PC-3 (cell line): ENCODE data around the gene KRT83. TPM values are rescaled to one million over a fixed set of nuclear protein-coding genes. Genes with fewer than 3 reads are reported as not detected.

Source experiments
- ATAC-seq: fragments of 200-7000 bp; cut with Tn5 transposase; 2 replicates; pipeline ENCODE4 v1.9.1; 2020; ENCODE audit warnings: mild to moderate bottlenecking, moderate library complexity
- BruUV-seq: library from RNA; stranded (reverse); fragments of 400-500 nt; replicated peaks from 2 replicates; lab custom pipeline; 2021; lab: Mats Ljungman, UMichigan
- CTCF ChIA-PET: fragments of 300-600 bp; sonication (Branson Sonifier 250); formaldehyde crosslinking; loops from one replicate; lab custom pipeline; 2022; ENCODE audit warnings: antibody characterized with exemption; lab: Charles Lee
- POLR2A ChIA-PET: fragments of 300-600 bp; sonication (Branson Sonifier 250); formaldehyde crosslinking; loops from one replicate; lab custom pipeline; 2022; ENCODE audit warnings: antibody characterized with exemption; ENCODE audit not compliant: unreplicated experiment; lab: Charles Lee
- DNase-seq: peaks from one replicate; pipeline ENCODE4 v3.0.0-alpha.2; 2015
- H2AFZ ChIP-seq: fragments of 300-600 bp; sonication (generic); 2 replicates; pipeline ENCODE4 v1.6.0; 2016; ENCODE audit warnings: antibody characterized with exemption, low read length
- H3F3A ChIP-seq: fragments of 300-600 bp; sonication (generic); one replicate; pipeline ENCODE4 v1.6.0; 2017; ENCODE audit warnings: antibody characterized with exemption, low read length, control low read depth, mild to moderate bottlenecking; ENCODE audit not compliant: unreplicated experiment
- H3K27ac ChIP-seq: fragments of 300-600 bp; sonication (generic); 2 replicates; pipeline ENCODE4 v1.5.1; 2016; ENCODE audit warnings: mild to moderate bottlenecking, low read length
- H3K27me3 ChIP-seq: fragments of 300-600 bp; sonication (generic); 2 replicates; pipeline ENCODE4 v1.6.1; 2016; ENCODE audit warnings: low read length, mixed read lengths
- H3K36me3 ChIP-seq: fragments of 300-600 bp; sonication (generic); 2 replicates; pipeline ENCODE4 v1.6.1; 2016; ENCODE audit warnings: low read depth, mixed run types, low read length, mixed read lengths
- H3K4me1 ChIP-seq: fragments of 300-600 bp; sonication (generic); 2 replicates; pipeline ENCODE4 v1.5.1; 2016; ENCODE audit warnings: low read length; ENCODE audit not compliant: insufficient read depth
- H3K4me2 ChIP-seq: fragments of 300-600 bp; sonication (generic); 2 replicates; pipeline ENCODE4 v1.6.0; 2016; ENCODE audit warnings: low read length
- H3K4me3 ChIP-seq: fragments of 300-600 bp; sonication (generic); 2 replicates; pipeline ENCODE4 v1.5.1; 2016; ENCODE audit warnings: mild to moderate bottlenecking, low read length, mixed read lengths
- H3K79me2 ChIP-seq: fragments of 300-600 bp; sonication (generic); 2 replicates; pipeline ENCODE4 v1.6.1; 2017; ENCODE audit warnings: low read length, mixed read lengths
- H3K9ac ChIP-seq: fragments of 300-600 bp; sonication (generic); 2 replicates; pipeline ENCODE4 v1.6.0; 2016; ENCODE audit warnings: mild to moderate bottlenecking, low read length
- H3K9me2 ChIP-seq: fragments of 300-600 bp; sonication (generic); replicated peaks from 2 replicates; pipeline ENCODE4 v1.6.1; 2016; ENCODE audit warnings: mixed run types, low read length, mixed read lengths
- H3K9me3 ChIP-seq: fragments of 300-600 bp; sonication (generic); 2 replicates; pipeline ENCODE4 v1.6.1; 2016; ENCODE audit warnings: low read length, mixed read lengths
- H4K20me1 ChIP-seq: fragments of 300-600 bp; sonication (generic); 2 replicates; pipeline ENCODE4 v1.6.1; 2016; ENCODE audit warnings: low read length, mixed read lengths
- CTCF ChIP-seq: fragments of 300-600 bp; sonication (generic); conservative IDR thresholded peaks from 2 replicates; pipeline ENCODE4 v1.5.1; 2017; ENCODE audit warnings: antibody characterized with exemption, low read depth, mild to moderate bottlenecking, low read length
- EZH2 ChIP-seq: fragments of 300-600 bp; sonication (generic); IDR thresholded peaks from one replicate; pipeline ENCODE4 v1.6.1; 2017; ENCODE audit warnings: antibody characterized with exemption, mild to moderate bottlenecking, low read length; ENCODE audit not compliant: unreplicated experiment
- EZH2phosphoT487 ChIP-seq: fragments of 300-600 bp; sonication (generic); IDR thresholded peaks from 2 replicates; pipeline ENCODE4 v1.6.1; 2018; ENCODE audit warnings: mild to moderate bottlenecking, antibody characterized with exemption, low read length, borderline replicate concordance
- intact Hi-C: fragments of 100-400 bp; cut with micrococcal nuclease; formaldehyde crosslinking; loops from 2 replicates; pipeline ENCODE4 v1.9.0; 2023
- total RNA-seq: library from RNA; depleted of rRNA; stranded (reverse); fragments of >200 nt; gene quantifications from 2 replicates; pipeline ENCODE4 v1.2.3, GENCODE V29; 2014

Gene KRT83
- total RNA-seq, 1 experiment from 2014 or later, result 0.33 TPM

GRCh38 chr12:52360106-52360662 is 39.0 kb upstream of the KRT83 start:
- Histone ChIP-seq H3K4me3 (no peak overlapping the region), H3K9me2 (no peaks in the 10 kb centered on the region), H3K27ac (no peak overlapping the region), H3K79me2 (no peaks in the 10 kb centered on the region), H3F3A (no peaks in the 10 kb centered on the region), H3K9me3 (no peaks in the 10 kb centered on the region), H4K20me1 (no peaks in the 10 kb centered on the region), H3K4me2 (no peak overlapping the region), H3K36me3 (no peaks in the 10 kb centered on the region), H2AFZ (no peak overlapping the region), H3K9ac (no peak overlapping the region), H3K4me1 (peaks cover 3% of the 10 kb centered on the region; the same call in 1 of the 2 replicates), H3K27me3 (no peaks in the 10 kb centered on the region)
- DNase-seq (no peak), ATAC-seq (no peak)
- no peak for TF ChIP-seq CTCF
- no peak for TF ChIP-seq EZH2phosphoT487
- TF ChIP-seq EZH2, result no peak
- BruUV-seq, result no TSS peak
- intact Hi-C loops, result no loop called here
- ChIA-PET POLR2A (no interaction called here), CTCF (no interaction called here)

GRCh38 chr12:52359621-52360061 is 38.4 kb upstream of the KRT83 start:
- no peaks in the 10 kb centered on the region for H3K9me3 ChIP-seq
- H3K9ac ChIP-seq, result no peak overlapping the region
- intact Hi-C loops, result no loop called here
- H3K4me3 ChIP-seq, result no peak overlapping the region
- no peak overlapping the region for H3K4me2 ChIP-seq
- CTCF ChIA-PET, result no interaction called here
- H4K20me1 ChIP-seq, result no peaks in the 10 kb centered on the region
- no peaks in the 10 kb centered on the region for H3K27me3 ChIP-seq
- H3F3A ChIP-seq, result no peaks in the 10 kb centered on the region
- BruUV-seq, result no TSS peak
- H3K27ac ChIP-seq, result no peak overlapping the region
- no peak overlapping the region for H2AFZ ChIP-seq
- no peaks in the 10 kb centered on the region for H3K79me2 ChIP-seq
- no peaks in the 10 kb centered on the region for H3K9me2 ChIP-seq
- TF ChIP-seq EZH2, result no peak
- no peak for TF ChIP-seq EZH2phosphoT487
- no peak for TF ChIP-seq CTCF
- ATAC-seq (no peak), DNase-seq (no peak)
- peaks cover 3% of the 10 kb centered on the region; the same call in 1 of the 2 replicates for H3K4me1 ChIP-seq
- no peaks in the 10 kb centered on the region for H3K36me3 ChIP-seq
- POLR2A ChIA-PET, result no interaction called here

GRCh38 chr12:52358575-52359350 is 37.6 kb upstream of the KRT83 start:
- Histone ChIP-seq H3K9me2 (no peaks in the 10 kb centered on the region), H3K4me2 (no peak overlapping the region), H3K4me3 (no peak overlapping the region), H3K79me2 (no peaks in the 10 kb centered on the region), H3K27me3 (no peaks in the 10 kb centered on the region), H3K27ac (no peak overlapping the region), H3F3A (no peaks in the 10 kb centered on the region), H3K4me1 (peaks cover 3% of the 10 kb centered on the region; the same call in 1 of the 2 replicates), H3K36me3 (no peaks in the 10 kb centered on the region), H3K9me3 (no peaks in the 10 kb centered on the region), H3K9ac (no peak overlapping the region), H4K20me1 (no peaks in the 10 kb centered on the region), H2AFZ (no peak overlapping the region)
- TF ChIP-seq CTCF, result no peak
- TF ChIP-seq EZH2phosphoT487, result no peak
- TF ChIP-seq EZH2, result no peak
- CTCF ChIA-PET, result no interaction called here
- no TSS peak for BruUV-seq
- POLR2A ChIA-PET, result no interaction called here
- ATAC-seq (no peak; the same call in 1 of the 2 replicates), DNase-seq (peak; percentile 9)
- intact Hi-C loops, result no loop called here
